Bronchial epithelial cell (primary cell): ENCODE measurements around the gene MEF2D. TPM values are rescaled to one million over a fixed set of nuclear protein-coding genes. Genes with fewer than 3 reads are reported as not detected.
A peak's percentile ranks its signal among the peaks of the same experiment; 100 is the strongest.

Experiments used
- DNase-seq: peaks from one replicate; pipeline ENCODE4 v3.0.0-alpha.2; 2010; ENCODE audit warnings: low read depth
- FAIRE-seq: peaks from 2 replicates; lab custom pipeline; 2011; peaks lifted over from hg19 to GRCh38; lab: Jason Lieb, UNC
- H3K27me3 ChIP-seq: 2 replicates; pipeline ENCODE4 v1.5.1; 2011; ENCODE audit warnings: low read length; ENCODE audit not compliant: control insufficient read depth, insufficient read depth
- H3K36me3 ChIP-seq: 2 replicates; pipeline ENCODE4 v1.5.1; 2011; ENCODE audit warnings: low read length; ENCODE audit not compliant: control insufficient read depth, insufficient read depth
- H3K4me3 ChIP-seq: 2 replicates; pipeline ENCODE4 v1.5.1; 2011; ENCODE audit warnings: mild to moderate bottlenecking, low read depth, low read length, control low read depth
- total RNA-seq: library from RNA; depleted of rRNA; stranded (reverse); fragments of >200 nt; gene quantifications from 2 replicates; pipeline ENCODE4 v1.2.1, GENCODE V29; 2014
- TF ChIP-seq, protein P1 (sequence below): IDR thresholded peaks from 2 replicates; pipeline ENCODE4 v1.5.1; 2011; ENCODE audit warnings: mild to moderate bottlenecking, moderate library complexity, low read length, control low read depth, inconsistent platforms; ENCODE audit not compliant: insufficient read depth, severe bottlenecking

The MEF2D gene
- total RNA-seq, 1 donor from 2014 or later = 1.3 TPM

DNA sequence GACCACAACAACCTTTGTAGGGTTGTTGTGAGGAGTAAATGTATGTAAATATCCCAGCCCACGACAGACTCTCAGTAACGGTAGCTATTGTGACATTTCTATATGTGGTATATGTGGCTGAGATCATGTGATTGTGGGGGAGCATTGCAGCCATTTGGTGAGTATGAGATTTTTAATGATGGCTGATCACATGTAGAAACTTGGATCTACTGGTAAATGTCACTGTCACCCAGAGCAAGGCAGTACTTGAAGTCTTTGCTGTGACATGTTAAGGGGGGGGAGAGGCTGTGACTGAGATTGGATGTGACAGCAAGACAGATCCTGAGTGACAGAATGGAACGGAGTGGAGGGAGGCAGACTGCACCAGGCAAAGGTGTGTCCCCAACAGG is 23.9 kb upstream of the MEF2D start:
- FAIRE-seq = no peak
- TF ChIP-seq, protein P1, sequence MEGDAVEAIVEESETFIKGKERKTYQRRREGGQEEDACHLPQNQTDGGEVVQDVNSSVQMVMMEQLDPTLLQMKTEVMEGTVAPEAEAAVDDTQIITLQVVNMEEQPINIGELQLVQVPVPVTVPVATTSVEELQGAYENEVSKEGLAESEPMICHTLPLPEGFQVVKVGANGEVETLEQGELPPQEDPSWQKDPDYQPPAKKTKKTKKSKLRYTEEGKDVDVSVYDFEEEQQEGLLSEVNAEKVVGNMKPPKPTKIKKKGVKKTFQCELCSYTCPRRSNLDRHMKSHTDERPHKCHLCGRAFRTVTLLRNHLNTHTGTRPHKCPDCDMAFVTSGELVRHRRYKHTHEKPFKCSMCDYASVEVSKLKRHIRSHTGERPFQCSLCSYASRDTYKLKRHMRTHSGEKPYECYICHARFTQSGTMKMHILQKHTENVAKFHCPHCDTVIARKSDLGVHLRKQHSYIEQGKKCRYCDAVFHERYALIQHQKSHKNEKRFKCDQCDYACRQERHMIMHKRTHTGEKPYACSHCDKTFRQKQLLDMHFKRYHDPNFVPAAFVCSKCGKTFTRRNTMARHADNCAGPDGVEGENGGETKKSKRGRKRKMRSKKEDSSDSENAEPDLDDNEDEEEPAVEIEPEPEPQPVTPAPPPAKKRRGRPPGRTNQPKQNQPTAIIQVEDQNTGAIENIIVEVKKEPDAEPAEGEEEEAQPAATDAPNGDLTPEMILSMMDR = no peak
- Histone ChIP-seq H3K36me3 (peaks cover 1% of the 10 kb centered on the region), H3K27me3 (no peaks in the 10 kb centered on the region), H3K4me3 (no peak overlapping the region)
- DNase-seq = no peak

DNA sequence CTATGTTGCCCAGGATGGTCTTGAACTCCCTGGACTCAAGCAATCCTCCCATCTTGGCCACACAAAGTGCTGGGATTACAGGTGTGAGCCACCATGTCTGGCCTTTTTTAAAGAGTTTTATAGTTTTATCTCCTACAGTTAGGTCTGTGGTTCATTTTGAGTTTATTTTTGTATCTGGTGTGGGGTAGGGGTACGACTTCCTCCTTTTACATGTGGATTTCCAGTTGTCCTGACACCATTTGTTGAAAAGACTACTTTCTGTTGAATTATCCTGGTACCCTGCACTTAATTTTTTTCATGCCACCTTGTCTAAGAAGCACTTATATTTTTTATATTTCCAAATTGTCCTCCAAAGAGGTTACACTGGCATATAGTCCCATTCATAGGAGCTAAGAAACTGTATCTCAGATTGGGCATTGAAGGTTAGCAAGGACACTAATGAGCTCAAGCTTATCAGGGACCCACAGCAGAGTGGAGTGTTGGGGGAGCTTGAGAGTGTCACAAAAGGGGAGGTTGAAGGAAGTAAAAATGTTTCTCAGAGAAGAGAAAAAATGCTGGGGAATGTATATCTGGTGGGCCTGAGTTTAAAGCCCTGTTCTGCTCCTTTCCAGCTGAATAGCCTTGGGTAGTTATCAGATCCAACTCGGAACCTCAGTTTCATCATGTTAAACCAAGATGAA is 23.4 kb upstream of the MEF2D start:
- Histone ChIP-seq H3K27me3 (no peaks in the 10 kb centered on the region), H3K4me3 (no peak overlapping the region), H3K36me3 (peaks cover 1% of the 10 kb centered on the region)
- no peak for DNase-seq
- TF ChIP-seq, protein P1 = no peak
- no peak for FAIRE-seq

DNA sequence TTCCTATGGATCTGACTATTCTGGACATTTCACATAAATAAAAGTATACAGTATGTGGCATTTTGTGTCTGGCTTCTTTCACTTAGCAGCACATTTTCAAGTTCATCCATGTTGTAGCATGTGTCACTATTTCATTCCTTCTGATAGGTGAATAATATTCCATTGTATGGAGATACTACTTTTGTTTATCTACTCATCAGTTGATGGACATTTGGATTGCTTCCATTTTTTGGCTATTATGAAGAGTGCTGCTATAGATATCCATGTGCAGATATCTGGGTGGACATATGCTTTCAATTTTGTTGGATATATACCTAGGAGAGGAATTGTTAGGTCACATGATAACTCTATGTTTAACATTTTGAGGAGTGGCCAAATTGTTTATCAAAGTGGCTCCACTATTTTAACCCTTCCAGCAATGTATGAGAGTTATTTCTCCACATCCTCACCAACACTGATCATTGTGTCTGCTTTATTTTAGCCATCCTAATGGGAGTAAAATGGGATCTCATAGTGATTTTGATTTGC is 21.9 kb upstream of the MEF2D start:
- H3K27me3 ChIP-seq = no peaks in the 10 kb centered on the region
- no peaks in the 10 kb centered on the region for H3K36me3 ChIP-seq
- TF ChIP-seq, protein P1 = no peak
- no peak overlapping the region for H3K4me3 ChIP-seq
- FAIRE-seq = no peak
- no peak for DNase-seq

DNA sequence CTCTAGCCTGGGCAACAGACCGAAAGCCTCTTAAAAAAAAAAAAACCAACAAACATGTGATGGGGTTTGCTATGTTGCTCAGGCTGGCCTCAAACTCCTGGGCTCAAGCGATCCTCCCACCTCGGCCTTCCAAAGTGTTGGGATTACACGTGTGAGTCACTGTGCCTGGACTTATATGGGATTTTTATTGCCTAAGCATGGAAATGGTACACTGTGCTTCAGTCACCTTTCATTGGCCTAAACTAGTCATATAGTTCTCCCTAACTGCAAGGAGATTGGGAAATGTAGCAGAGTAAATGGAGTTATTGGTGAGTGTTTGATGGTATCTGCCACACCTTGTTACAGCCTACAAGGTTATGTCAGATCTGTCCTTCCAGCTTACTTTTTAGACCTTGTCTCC is 17.2 kb upstream of the MEF2D start:
- FAIRE-seq (no peak), DNase-seq (peak; percentile 58)
- H3K27me3 ChIP-seq = no peaks in the 10 kb centered on the region
- TF ChIP-seq, protein P1 = no peak
- H3K36me3 ChIP-seq = no peaks in the 10 kb centered on the region
- H3K4me3 ChIP-seq = no peak overlapping the region

DNA sequence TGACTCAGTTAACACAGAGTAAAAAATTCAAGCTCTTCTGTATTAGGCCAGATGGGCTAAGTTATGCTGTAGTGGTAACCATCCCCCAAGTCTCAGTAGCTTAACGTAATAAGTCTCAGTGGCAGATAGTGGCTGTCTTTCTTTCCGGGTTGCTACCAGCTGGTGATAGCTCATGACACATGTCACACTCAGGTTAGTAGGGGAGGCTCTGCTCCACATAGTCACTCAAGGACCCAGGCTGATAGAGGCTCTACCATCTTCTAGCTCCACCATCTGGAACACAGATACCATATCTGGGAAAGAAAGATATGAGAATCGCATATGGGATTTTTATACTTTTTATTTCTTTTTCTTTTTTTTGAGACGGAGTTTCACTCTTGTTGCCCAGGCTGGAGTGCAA is 16.2 kb upstream of the MEF2D start:
- TF ChIP-seq, protein P1 = no peak
- FAIRE-seq (no peak), DNase-seq (no peak)
- H3K4me3 ChIP-seq = no peak overlapping the region
- H3K36me3 ChIP-seq = no peaks in the 10 kb centered on the region
- H3K27me3 ChIP-seq = no peaks in the 10 kb centered on the region
